ENCODE results near the gene DMGDH. TPM values are rescaled to one million over a fixed set of nuclear protein-coding genes. Genes with fewer than 3 reads are reported as not detected.

Gene DMGDH
- total and polyA plus RNA-seq, 4 donors = 28.9 to 130 (median 48.5) TPM

GRCh38 chr5:79020861-79021561 lies 48.5 kb downstream of the DMGDH start:
- peak; percentile 45 for DNase-seq (ENCODE audit: low spot score)
- TF ChIP-seq TAF1 (conservative IDR thresholded peaks at IDR 0.05) (no peak), NR2F2 (IDR thresholded peaks at IDR 0.05) (no peak), EGR1 (IDR thresholded peaks at IDR 0.05; ENCODE audit: low read depth in 2 of 2) (no peak), FOXA2 (IDR thresholded peaks at IDR 0.05) (no peak), RAD21 (IDR thresholded peaks at IDR 0.05) (peak; percentile 90 to 94)
- TF ChIP-seq, protein P1, sequence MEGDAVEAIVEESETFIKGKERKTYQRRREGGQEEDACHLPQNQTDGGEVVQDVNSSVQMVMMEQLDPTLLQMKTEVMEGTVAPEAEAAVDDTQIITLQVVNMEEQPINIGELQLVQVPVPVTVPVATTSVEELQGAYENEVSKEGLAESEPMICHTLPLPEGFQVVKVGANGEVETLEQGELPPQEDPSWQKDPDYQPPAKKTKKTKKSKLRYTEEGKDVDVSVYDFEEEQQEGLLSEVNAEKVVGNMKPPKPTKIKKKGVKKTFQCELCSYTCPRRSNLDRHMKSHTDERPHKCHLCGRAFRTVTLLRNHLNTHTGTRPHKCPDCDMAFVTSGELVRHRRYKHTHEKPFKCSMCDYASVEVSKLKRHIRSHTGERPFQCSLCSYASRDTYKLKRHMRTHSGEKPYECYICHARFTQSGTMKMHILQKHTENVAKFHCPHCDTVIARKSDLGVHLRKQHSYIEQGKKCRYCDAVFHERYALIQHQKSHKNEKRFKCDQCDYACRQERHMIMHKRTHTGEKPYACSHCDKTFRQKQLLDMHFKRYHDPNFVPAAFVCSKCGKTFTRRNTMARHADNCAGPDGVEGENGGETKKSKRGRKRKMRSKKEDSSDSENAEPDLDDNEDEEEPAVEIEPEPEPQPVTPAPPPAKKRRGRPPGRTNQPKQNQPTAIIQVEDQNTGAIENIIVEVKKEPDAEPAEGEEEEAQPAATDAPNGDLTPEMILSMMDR (IDR thresholded peaks at IDR 0.05; ENCODE audit: low read depth, low read length, missing input control) = peak; percentile 73
- TF ChIP-seq, protein P2, sequence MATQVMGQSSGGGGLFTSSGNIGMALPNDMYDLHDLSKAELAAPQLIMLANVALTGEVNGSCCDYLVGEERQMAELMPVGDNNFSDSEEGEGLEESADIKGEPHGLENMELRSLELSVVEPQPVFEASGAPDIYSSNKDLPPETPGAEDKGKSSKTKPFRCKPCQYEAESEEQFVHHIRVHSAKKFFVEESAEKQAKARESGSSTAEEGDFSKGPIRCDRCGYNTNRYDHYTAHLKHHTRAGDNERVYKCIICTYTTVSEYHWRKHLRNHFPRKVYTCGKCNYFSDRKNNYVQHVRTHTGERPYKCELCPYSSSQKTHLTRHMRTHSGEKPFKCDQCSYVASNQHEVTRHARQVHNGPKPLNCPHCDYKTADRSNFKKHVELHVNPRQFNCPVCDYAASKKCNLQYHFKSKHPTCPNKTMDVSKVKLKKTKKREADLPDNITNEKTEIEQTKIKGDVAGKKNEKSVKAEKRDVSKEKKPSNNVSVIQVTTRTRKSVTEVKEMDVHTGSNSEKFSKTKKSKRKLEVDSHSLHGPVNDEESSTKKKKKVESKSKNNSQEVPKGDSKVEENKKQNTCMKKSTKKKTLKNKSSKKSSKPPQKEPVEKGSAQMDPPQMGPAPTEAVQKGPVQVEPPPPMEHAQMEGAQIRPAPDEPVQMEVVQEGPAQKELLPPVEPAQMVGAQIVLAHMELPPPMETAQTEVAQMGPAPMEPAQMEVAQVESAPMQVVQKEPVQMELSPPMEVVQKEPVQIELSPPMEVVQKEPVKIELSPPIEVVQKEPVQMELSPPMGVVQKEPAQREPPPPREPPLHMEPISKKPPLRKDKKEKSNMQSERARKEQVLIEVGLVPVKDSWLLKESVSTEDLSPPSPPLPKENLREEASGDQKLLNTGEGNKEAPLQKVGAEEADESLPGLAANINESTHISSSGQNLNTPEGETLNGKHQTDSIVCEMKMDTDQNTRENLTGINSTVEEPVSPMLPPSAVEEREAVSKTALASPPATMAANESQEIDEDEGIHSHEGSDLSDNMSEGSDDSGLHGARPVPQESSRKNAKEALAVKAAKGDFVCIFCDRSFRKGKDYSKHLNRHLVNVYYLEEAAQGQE (IDR thresholded peaks at IDR 0.05) = no peak
- Histone ChIP-seq H3K36me3 (ENCODE audit: control insufficient read depth in 4 of 4, insufficient read depth in 3 of 4, low read depth in 1 of 4, low read length in 3 of 4) (peaks cover 0 to 17% (median 5%) of the 10 kb centered on the region in 4 donors), H3K9me3 (ENCODE audit: control insufficient read depth in 4 of 4, low read length in 3 of 4) (no peaks in the 10 kb centered on the region), H3K4me1 (ENCODE audit: control insufficient read depth in 4 of 4, insufficient read depth in 4 of 4, low read length in 3 of 4) (peaks cover 7 to 31% (median 25%) of the 10 kb centered on the region in 4 donors), H3K4me3 (ENCODE audit: low read depth in 1 of 3, low read length in 3 of 3) (no peak overlapping the region), H3K27me3 (ENCODE audit: control insufficient read depth in 4 of 4, insufficient read depth in 4 of 4, low read length in 3 of 4) (no peaks in the 10 kb centered on the region), H3K27ac (ENCODE audit: low read depth in 1 of 2, low read length in 2 of 2) (no peak overlapping the region), H3K9ac (ENCODE audit: low read depth in 1 of 2, low read length in 2 of 2) (no peak overlapping the region)
- WGBS = 35% methylated on average over 14 of the region's 14 CpGs

GRCh38 chr5:79014631-79015030 lies 54.8 kb downstream of the DMGDH start:
- TF ChIP-seq, protein P1 (IDR thresholded peaks at IDR 0.05; ENCODE audit: low read depth, low read length, missing input control) = no peak
- no peak for TF ChIP-seq RAD21 (IDR thresholded peaks at IDR 0.05)
- TF ChIP-seq JUND (IDR thresholded peaks at IDR 0.05) = no peak
- TF ChIP-seq HNF4G (IDR thresholded peaks at IDR 0.05) = no peak
- no peak for TF ChIP-seq HNF4A (conservative IDR thresholded peaks at IDR 0.05)
- TF ChIP-seq YY1 (IDR thresholded peaks at IDR 0.05) = no peak
- TF ChIP-seq, protein P3, sequence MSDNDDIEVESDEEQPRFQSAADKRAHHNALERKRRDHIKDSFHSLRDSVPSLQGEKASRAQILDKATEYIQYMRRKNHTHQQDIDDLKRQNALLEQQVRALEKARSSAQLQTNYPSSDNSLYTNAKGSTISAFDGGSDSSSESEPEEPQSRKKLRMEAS (IDR thresholded peaks at IDR 0.05) = no peak
- no peak for TF ChIP-seq FOXA2 (IDR thresholded peaks at IDR 0.05)
- no peak overlapping the region for H3K4me3 ChIP-seq (ENCODE audit: low read depth in 1 of 3, low read length in 3 of 3)
- 83% methylated on average over 2 of the region's 2 CpGs for WGBS
- no peak overlapping the region for H3K9ac ChIP-seq (ENCODE audit: low read depth in 1 of 2, low read length in 2 of 2)
- no peak overlapping the region for H3K27ac ChIP-seq (ENCODE audit: low read depth in 1 of 2, low read length in 2 of 2)
- peaks cover 0 to 4% (median under 1%) of the 10 kb centered on the region in 4 donors for H3K4me1 ChIP-seq (ENCODE audit: control insufficient read depth in 4 of 4, insufficient read depth in 4 of 4, low read length in 3 of 4)
- DNase-seq (ENCODE audit: low spot score) = no peak
- H3K9me3 ChIP-seq (ENCODE audit: control insufficient read depth in 4 of 4, low read length in 3 of 4) = no peaks in the 10 kb centered on the region
- H3K36me3 ChIP-seq (ENCODE audit: control insufficient read depth in 4 of 4, insufficient read depth in 3 of 4, low read depth in 1 of 4, low read length in 3 of 4) = no peaks in the 10 kb centered on the region
- H3K27me3 ChIP-seq (ENCODE audit: control insufficient read depth in 4 of 4, insufficient read depth in 4 of 4, low read length in 3 of 4) = no peaks in the 10 kb centered on the region
